Type B pancreatic cell (in vitro differentiated cells): Measurements from ENCODE around the gene TACR2. TPM values are rescaled to one million over a fixed set of nuclear protein-coding genes. Genes with fewer than 3 reads are reported as not detected.

ENCODE experiments used
- DNase-seq: peaks from one replicate; pipeline ENCODE4 v3.0.0; 2021; ENCODE audit warnings: mixed read lengths; ENCODE audit not compliant: unreplicated experiment; ENCODE audit errors: extremely low spot score
- H3K27ac Mint-ChIP-seq: 2 replicates; pipeline ENCODE4 v1.8.0; 2021; ENCODE audit warnings: mild to moderate bottlenecking, mixed read lengths
- H3K27me3 Mint-ChIP-seq: 2 replicates; pipeline ENCODE4 v1.8.0; 2021; ENCODE audit warnings: mixed read lengths
- H3K36me3 Mint-ChIP-seq: 2 replicates; pipeline ENCODE4 v1.8.0; 2021; ENCODE audit warnings: mixed read lengths
- H3K4me1 Mint-ChIP-seq: one replicate; pipeline ENCODE4 v1.8.0; 2021; ENCODE audit warnings: mixed read lengths; ENCODE audit not compliant: unreplicated experiment
- H3K4me3 Mint-ChIP-seq: 2 replicates; pipeline ENCODE4 v1.8.0; 2021; ENCODE audit warnings: mild to moderate bottlenecking, mixed read lengths
- H3K9me3 Mint-ChIP-seq: 2 replicates; pipeline ENCODE4 v1.8.0; 2021; ENCODE audit warnings: mixed read lengths
- total RNA-seq: library from RNA; stranded (reverse); gene quantifications from 2 replicates; pipeline ENCODE4 v1.2.1, GENCODE V29; 2021; ENCODE audit warnings: low replicate concordance
- TF ChIP-seq, protein P1 (sequence below): fragments of 200-600 bp; sonication (generic); conservative IDR thresholded peaks from 2 replicates; pipeline ENCODE4 v1.5.0; 2021; ENCODE audit warnings: antibody characterized with exemption, mild to moderate bottlenecking

Gene TACR2
- total RNA-seq, 1 donor from 2014 or later: not detected

DNA sequence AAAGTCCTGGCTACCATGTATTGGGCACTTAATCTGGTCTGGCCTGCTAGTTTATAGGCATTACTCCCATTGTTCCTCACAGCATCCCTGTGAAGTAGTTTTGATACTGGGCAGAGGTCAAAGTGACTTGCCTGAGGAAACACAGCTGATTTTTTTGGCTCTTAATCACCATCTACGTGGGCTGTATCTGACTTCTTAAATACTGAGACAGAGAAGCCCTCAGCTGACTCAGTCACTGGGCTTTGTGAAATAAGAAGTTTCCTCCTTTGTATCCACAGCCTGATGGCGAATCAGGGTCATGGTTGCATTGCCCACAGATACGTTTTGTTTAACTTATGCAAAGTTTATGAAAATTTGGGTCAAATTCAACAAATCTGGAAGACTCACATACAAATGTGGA lies 13.2 kb downstream of the TACR2 start:
- Mint-ChIP-seq H3K9me3 (no peaks in the 10 kb centered on the region), H3K4me1 (peaks cover 9% of the 10 kb centered on the region), H3K4me3 (no peak overlapping the region), H3K27me3 (no peaks in the 10 kb centered on the region), H3K36me3 (peaks cover 16% of the 10 kb centered on the region), H3K27ac (no peak overlapping the region)
- no peak for DNase-seq
- TF ChIP-seq, protein P1, sequence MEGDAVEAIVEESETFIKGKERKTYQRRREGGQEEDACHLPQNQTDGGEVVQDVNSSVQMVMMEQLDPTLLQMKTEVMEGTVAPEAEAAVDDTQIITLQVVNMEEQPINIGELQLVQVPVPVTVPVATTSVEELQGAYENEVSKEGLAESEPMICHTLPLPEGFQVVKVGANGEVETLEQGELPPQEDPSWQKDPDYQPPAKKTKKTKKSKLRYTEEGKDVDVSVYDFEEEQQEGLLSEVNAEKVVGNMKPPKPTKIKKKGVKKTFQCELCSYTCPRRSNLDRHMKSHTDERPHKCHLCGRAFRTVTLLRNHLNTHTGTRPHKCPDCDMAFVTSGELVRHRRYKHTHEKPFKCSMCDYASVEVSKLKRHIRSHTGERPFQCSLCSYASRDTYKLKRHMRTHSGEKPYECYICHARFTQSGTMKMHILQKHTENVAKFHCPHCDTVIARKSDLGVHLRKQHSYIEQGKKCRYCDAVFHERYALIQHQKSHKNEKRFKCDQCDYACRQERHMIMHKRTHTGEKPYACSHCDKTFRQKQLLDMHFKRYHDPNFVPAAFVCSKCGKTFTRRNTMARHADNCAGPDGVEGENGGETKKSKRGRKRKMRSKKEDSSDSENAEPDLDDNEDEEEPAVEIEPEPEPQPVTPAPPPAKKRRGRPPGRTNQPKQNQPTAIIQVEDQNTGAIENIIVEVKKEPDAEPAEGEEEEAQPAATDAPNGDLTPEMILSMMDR: no peak

DNA sequence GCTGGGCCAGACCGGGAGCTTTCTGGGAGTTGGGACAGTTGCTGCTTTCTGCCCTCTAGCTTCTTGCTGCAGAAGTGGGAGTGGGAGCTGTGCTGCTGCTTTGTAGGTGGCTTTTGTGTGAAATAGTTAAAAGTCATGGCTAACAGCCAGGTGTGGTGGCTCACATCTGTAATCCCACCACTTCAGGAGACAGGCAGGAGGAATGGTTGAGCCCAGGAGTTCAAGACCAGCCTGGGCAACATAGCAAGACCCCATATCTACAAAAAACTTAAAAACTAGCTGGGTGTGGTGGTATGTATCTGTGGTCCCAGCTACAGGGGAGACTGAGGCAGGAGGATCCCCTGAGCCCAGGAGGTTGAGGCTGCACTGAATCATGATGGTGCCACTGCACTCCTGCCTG lies 13.7 kb downstream of the TACR2 start:
- Mint-ChIP-seq H3K4me1 (peaks cover 5% of the 10 kb centered on the region), H3K9me3 (no peaks in the 10 kb centered on the region), H3K27me3 (no peaks in the 10 kb centered on the region), H3K4me3 (no peak overlapping the region), H3K36me3 (peaks cover 17% of the 10 kb centered on the region), H3K27ac (no peak overlapping the region)
- no peak for DNase-seq
- TF ChIP-seq, protein P1: no peak

DNA sequence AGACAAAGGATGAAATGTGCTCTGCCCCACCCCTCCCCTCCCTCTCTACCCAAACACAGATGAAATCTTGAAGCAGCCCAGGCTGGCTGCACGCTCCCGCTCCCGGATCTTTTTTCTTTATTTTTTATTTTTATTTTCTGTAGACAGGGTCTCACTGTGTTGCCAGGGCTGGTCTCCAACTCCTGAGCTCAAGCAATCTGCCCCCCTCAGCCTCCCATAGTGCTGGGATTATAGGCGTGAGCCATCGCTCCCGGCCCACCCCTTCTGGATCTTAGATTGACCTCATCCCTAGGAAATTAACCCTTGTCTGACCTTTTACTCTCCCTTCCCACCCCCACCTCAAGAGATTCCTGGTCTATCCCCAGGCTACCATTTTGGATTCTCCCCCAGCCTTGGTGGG lies 14.3 kb downstream of the TACR2 start:
- Mint-ChIP-seq H3K36me3 (peaks cover 17% of the 10 kb centered on the region), H3K27me3 (no peaks in the 10 kb centered on the region), H3K9me3 (no peaks in the 10 kb centered on the region), H3K27ac (no peak overlapping the region), H3K4me3 (no peak overlapping the region), H3K4me1 (peaks cover 5% of the 10 kb centered on the region)
- no peak for DNase-seq
- TF ChIP-seq, protein P1: no peak

GRCh38 chr10:69401416-69401815 lies 15.3 kb downstream of the TACR2 start:
- Mint-ChIP-seq H3K4me3 (no peak overlapping the region), H3K27me3 (no peaks in the 10 kb centered on the region), H3K4me1 (peaks cover under 1% of the 10 kb centered on the region), H3K27ac (no peak overlapping the region), H3K9me3 (no peaks in the 10 kb centered on the region), H3K36me3 (peaks cover 17% of the 10 kb centered on the region)
- TF ChIP-seq, protein P1: no peak
- DNase-seq: no peak

- Mint-ChIP-seq H3K27ac (no peak overlapping the region), H3K4me3 (no peak overlapping the region), H3K27me3 (no peaks in the 10 kb centered on the region), H3K36me3 (peaks cover 17% of the 10 kb centered on the region), H3K9me3 (no peaks in the 10 kb centered on the region), H3K4me1 (no peaks in the 10 kb centered on the region)
- TF ChIP-seq, protein P1: no peak
- DNase-seq: no peak
Observed at GRCh38 chr10:69400936-69401335, 15.8 kb downstream of the TACR2 start.

DNA sequence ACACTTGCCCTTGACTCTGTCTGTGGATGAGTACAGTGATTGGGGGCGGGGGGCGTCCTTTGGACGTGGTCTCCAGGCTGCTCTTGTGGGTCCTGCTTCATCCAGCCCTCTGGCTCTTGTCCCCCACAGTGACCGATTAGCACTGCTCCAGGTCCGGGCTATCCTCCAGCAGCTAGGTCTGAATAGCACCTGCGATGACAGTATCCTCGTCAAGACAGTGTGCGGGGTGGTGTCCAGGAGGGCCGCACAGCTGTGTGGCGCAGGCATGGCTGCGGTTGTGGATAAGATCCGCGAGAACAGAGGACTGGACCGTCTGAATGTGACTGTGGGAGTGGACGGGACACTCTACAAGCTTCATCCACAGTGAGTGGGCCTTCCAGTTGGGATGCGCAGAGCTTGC lies 18.3 kb downstream of the TACR2 start:
- H3K4me3 Mint-ChIP-seq: no peak overlapping the region
- H3K9me3 Mint-ChIP-seq: no peaks in the 10 kb centered on the region
- H3K27ac Mint-ChIP-seq: no peak overlapping the region
- H3K4me1 Mint-ChIP-seq: no peaks in the 10 kb centered on the region
- H3K36me3 Mint-ChIP-seq: peaks cover 12% of the 10 kb centered on the region
- DNase-seq: no peak
- TF ChIP-seq, protein P1: no peak
- H3K27me3 Mint-ChIP-seq: no peaks in the 10 kb centered on the region
